HuH-7.5 (cell line): ENCODE measurements around the gene MOV10L1.
"Not testable (repeated sequence)": the region's sequence is repeated elsewhere in the genome, so short reads cannot be mapped to it uniquely, and the experiment has no call there.

Experiments
- DNase-seq: peaks from one replicate; pipeline ENCODE4 v3.0.0; 2011; ENCODE audit warnings: low spot score

MOV10L1 gene

GRCh38 chr22:50157709-50158375 is 68.0 kb downstream of the MOV10L1 start:
- DNase-seq: no peak

DNA sequence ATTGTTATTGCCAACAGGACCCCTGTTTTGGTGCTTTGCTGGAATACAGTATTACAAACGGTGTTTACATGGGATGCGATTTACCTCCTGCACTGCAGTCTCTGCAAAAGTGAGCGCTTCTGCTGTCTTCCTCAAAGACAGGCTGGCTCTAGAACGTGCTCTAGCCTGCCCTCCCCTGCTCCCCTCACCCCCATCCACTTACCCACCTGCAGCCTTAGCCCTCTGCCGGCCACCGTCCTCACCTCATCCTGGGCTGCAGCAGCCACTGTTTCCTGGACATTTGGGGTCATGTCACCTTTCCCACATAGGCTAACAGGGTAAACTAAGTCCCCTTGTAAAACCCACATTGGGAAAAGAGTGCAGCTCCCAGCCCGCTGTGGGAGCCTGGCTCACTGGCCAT is 71.1 kb downstream of the MOV10L1 start:
- DNase-seq: peak; percentile 13

GRCh38 chr22:50161508-50162390 is 71.9 kb downstream of the MOV10L1 start:
- no peak for DNase-seq

- DNase-seq: no peak
These were observed 72.7 kb downstream of the MOV10L1 start for GRCh38 chr22:50162391-50162956.

- no peak for DNase-seq
These were observed 75.8 kb downstream of the MOV10L1 start for GRCh38 chr22:50165436-50166123.

GRCh38 chr22:50167689-50168489 is 78.1 kb downstream of the MOV10L1 start:
- DNase-seq: no peak

GRCh38 chr22:50168490-50169180 is 78.8 kb downstream of the MOV10L1 start:
- DNase-seq: not testable (repeated sequence)

DNA sequence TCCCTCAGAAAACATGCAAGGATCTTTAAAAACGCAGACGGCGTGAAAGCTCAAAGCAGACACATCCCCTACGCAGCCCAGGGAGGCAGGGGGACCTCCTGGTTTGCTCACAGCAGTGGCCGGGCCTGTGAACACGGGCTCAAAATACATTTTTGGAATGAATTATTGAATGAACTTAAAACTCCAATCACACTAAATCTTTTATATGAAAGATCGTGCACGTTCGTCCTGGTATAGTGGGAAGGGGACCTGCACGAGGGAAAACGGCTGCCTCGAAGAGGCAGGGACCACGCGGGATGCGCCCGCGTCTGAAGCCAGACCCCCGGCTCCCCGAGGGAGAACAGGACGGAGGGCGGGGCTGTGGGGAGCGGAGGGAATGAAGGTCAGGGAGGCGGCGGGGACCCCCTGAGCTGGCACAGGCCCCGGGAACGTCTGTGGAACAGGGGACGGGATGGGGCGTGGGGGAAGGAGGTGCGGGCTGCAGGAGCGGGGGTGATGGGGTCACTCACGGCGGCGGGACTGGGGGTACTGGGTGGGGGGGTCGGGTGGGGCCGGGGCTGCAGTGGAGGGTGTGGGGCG is 79.5 kb downstream of the MOV10L1 start:
- no peak for DNase-seq

GRCh38 chr22:50169774-50170341 is 80.1 kb downstream of the MOV10L1 start:
- peak; percentile 66 for DNase-seq

GRCh38 chr22:50170453-50171318 is 80.9 kb downstream of the MOV10L1 start, which contains the start of gene PANX2:
TSS of gene PANX2 (plus strand) at chr22:50170731. CDS start at chr22:50170731, 0 bp downstream.
- no peak for DNase-seq

- no peak for DNase-seq
These were observed 81.6 kb downstream of the MOV10L1 start for GRCh38 chr22:50171319-50171964.

- no peak for DNase-seq
These were observed 82.2 kb downstream of the MOV10L1 start for GRCh38 chr22:50171965-50172421.

DNA sequence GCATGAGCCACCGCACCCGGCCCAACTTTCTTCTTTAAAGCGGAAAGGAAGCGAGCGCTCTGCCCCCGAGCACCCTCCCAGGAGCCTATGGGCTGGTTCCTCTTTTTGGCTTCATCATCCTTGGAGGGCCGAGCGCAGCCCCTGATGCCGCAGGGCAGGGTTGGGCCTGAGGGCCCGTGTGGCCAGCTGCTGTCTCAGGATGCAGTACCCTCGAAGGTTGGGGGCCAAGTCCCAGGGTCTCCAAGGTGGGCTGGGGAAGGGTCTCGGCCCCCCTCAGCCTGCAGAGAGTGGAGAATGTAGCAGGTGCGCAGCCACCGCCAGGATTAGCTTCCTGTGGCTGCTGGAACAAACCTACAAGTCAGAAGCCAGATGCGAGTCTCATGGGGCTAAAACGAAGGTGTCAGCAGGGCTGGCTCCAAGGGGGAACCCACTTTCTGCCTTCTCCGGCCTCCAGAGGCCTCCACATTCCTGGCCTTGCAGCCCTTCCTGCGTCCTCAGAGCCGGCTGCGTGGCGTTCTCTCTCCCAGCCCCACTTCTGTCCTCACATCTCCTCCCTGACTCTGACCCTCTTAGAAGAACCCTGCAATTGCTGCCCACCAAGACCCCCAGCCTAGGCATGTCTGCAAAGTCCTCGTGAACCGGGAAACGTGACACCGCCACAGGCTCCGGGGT is 83.6 kb downstream of the MOV10L1 start:
- no peak for DNase-seq

DNA sequence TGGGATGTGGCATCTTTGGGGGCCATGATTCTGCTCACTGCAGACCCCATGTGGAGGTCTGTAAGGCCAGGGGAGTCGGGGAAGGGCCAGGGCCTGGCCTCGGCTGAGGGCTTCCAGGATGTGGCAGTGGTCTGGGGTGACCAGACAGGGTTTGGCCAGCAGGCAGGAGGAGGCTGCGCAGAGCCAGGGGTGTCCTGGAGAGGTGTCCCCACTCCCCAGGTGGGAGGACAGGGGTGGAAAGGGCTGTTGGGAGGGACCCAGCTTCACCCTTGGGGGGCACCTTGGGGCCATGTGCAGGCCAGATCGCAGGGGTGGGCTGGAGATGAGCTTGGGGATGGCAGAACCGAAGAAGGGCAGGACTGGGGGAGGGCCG is 84.2 kb downstream of the MOV10L1 start:
- no peak for DNase-seq

- DNase-seq: no peak
These were observed 84.8 kb downstream of the MOV10L1 start for GRCh38 chr22:50174382-50175190.

- DNase-seq: no peak
These were observed 85.3 kb downstream of the MOV10L1 start for GRCh38 chr22:50175191-50175461.
